GM12878 (cell line): ENCODE measurements around the gene AGBL2.

Experiments used
- CBFB ChIP-seq: IDR thresholded peaks from 2 replicates; pipeline ENCODE4 v1.6.1; 2016; ENCODE audit warnings: antibody characterized with exemption, low read depth
- HDGF ChIP-seq: fragments of 450-650 bp; IDR thresholded peaks from 2 replicates; pipeline ENCODE4 v1.6.1; 2016; ENCODE audit warnings: antibody characterized with exemption
- MYC ChIP-seq: IDR thresholded peaks from 2 replicates; pipeline ENCODE4 v1.6.1; 2011; ENCODE audit warnings: mild to moderate bottlenecking, low read length, moderate library complexity, inconsistent platforms; ENCODE audit not compliant: insufficient read depth, insufficient replicate concordance, insufficient read length, severe bottlenecking
- POLR2A ChIP-seq: IDR thresholded peaks from 2 replicates; pipeline ENCODE4 v1.6.1; 2011; ENCODE audit warnings: low read depth, mild to moderate bottlenecking, low read length
- SUPT20H ChIP-seq: IDR thresholded peaks from 2 replicates; pipeline ENCODE4 v1.6.1; 2011; ENCODE audit warnings: low read depth, mild to moderate bottlenecking, low read length, moderate library complexity, borderline replicate concordance; ENCODE audit not compliant: control insufficient read depth
- SUZ12 ChIP-seq: fragments of 200-600 bp; sonication (generic); IDR thresholded peaks from one replicate; pipeline ENCODE4 v1.6.1; 2018; ENCODE audit warnings: antibody characterized with exemption, mild to moderate bottlenecking; ENCODE audit not compliant: unreplicated experiment
- TAF1 ChIP-seq: IDR thresholded peaks from 2 replicates; pipeline ENCODE4 v1.6.1; 2011; ENCODE audit warnings: mild to moderate bottlenecking, low read depth, low read length, borderline replicate concordance
- ZNF217 ChIP-seq: fragments of 450-650 bp; IDR thresholded peaks from 2 replicates; pipeline ENCODE4 v1.6.1; 2017; ENCODE audit warnings: antibody characterized with exemption, mild to moderate bottlenecking
- TF ChIP-seq, protein P1 (sequence below): fragments of 450-650 bp; IDR thresholded peaks from 2 replicates; pipeline ENCODE4 v1.6.1; 2016; ENCODE audit warnings: mild to moderate bottlenecking, moderate library complexity, borderline replicate concordance
- TF ChIP-seq, protein P2 (sequence below), 3 experiments: IDR thresholded peaks in 2 of 3; conservative IDR thresholded peaks in 1 of 3; 2 replicates each; pipeline ENCODE4 v1.5.1; 2011; ENCODE audit warnings: low read depth in 3 of 3, low read length in 3 of 3, mild to moderate bottlenecking in 3 of 3, control low read depth in 2 of 3, moderate library complexity in 2 of 3, inconsistent platforms in 1 of 3, mixed read lengths in 1 of 3; ENCODE audit not compliant: control insufficient read depth in 2 of 3, insufficient read depth in 1 of 3; ENCODE audit errors: extremely low read depth in 1 of 3
- TF ChIP-seq, protein P3 (sequence below): fragments of 450-650 bp; IDR thresholded peaks from 2 replicates; pipeline ENCODE4 v1.6.1; 2014; ENCODE audit warnings: mild to moderate bottlenecking
- TF ChIP-seq, protein P4 (sequence below): fragments of 150-350 bp; IDR thresholded peaks from 2 replicates; pipeline ENCODE4 v1.6.1; 2016; ENCODE audit warnings: low read depth, low read length

DNA sequence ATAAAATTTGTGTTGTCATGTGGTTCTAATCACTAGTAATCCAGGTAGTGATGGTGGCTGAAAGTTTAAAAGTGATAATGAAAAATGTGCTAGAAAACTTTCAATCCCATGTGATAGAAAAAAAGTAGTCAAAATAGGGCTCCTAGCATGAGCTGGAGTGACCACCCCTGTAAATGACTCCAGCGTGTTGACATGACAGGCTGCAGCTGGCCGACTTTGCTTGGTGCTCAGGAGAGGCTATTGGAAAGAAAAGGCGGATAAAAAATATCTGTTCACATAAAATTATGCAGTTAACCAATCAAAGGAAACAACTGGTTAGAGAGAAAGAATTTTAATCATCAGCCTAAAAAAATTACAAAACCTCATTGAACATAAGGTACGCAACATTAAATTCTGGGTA, 55.9 kb downstream of the AGBL2 start:
- TF ChIP-seq, protein P1, sequence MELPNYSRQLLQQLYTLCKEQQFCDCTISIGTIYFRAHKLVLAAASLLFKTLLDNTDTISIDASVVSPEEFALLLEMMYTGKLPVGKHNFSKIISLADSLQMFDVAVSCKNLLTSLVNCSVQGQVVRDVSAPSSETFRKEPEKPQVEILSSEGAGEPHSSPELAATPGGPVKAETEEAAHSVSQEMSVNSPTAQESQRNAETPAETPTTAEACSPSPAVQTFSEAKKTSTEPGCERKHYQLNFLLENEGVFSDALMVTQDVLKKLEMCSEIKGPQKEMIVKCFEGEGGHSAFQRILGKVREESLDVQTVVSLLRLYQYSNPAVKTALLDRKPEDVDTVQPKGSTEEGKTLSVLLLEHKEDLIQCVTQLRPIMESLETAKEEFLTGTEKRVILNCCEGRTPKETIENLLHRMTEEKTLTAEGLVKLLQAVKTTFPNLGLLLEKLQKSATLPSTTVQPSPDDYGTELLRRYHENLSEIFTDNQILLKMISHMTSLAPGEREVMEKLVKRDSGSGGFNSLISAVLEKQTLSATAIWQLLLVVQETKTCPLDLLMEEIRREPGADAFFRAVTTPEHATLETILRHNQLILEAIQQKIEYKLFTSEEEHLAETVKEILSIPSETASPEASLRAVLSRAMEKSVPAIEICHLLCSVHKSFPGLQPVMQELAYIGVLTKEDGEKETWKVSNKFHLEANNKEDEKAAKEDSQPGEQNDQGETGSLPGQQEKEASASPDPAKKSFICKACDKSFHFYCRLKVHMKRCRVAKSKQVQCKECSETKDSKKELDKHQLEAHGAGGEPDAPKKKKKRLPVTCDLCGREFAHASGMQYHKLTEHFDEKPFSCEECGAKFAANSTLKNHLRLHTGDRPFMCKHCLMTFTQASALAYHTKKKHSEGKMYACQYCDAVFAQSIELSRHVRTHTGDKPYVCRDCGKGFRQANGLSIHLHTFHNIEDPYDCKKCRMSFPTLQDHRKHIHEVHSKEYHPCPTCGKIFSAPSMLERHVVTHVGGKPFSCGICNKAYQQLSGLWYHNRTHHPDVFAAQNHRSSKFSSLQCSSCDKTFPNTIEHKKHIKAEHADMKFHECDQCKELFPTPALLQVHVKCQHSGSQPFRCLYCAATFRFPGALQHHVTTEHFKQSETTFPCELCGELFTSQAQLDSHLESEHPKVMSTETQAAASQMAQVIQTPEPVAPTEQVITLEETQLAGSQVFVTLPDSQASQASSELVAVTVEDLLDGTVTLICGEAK, result no peak
- TF ChIP-seq, protein P2, sequence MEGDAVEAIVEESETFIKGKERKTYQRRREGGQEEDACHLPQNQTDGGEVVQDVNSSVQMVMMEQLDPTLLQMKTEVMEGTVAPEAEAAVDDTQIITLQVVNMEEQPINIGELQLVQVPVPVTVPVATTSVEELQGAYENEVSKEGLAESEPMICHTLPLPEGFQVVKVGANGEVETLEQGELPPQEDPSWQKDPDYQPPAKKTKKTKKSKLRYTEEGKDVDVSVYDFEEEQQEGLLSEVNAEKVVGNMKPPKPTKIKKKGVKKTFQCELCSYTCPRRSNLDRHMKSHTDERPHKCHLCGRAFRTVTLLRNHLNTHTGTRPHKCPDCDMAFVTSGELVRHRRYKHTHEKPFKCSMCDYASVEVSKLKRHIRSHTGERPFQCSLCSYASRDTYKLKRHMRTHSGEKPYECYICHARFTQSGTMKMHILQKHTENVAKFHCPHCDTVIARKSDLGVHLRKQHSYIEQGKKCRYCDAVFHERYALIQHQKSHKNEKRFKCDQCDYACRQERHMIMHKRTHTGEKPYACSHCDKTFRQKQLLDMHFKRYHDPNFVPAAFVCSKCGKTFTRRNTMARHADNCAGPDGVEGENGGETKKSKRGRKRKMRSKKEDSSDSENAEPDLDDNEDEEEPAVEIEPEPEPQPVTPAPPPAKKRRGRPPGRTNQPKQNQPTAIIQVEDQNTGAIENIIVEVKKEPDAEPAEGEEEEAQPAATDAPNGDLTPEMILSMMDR (IDR thresholded peaks at IDR 0.05 in 2 of 3, conservative IDR thresholded peaks at IDR 0.05 in 1 of 3; ENCODE audit: control insufficient read depth in 2 of 3, extremely low read depth in 1 of 3, insufficient read depth in 1 of 3, low read depth in 3 of 3, low read length in 3 of 3), result no peak
- TF ChIP-seq, protein P3, sequence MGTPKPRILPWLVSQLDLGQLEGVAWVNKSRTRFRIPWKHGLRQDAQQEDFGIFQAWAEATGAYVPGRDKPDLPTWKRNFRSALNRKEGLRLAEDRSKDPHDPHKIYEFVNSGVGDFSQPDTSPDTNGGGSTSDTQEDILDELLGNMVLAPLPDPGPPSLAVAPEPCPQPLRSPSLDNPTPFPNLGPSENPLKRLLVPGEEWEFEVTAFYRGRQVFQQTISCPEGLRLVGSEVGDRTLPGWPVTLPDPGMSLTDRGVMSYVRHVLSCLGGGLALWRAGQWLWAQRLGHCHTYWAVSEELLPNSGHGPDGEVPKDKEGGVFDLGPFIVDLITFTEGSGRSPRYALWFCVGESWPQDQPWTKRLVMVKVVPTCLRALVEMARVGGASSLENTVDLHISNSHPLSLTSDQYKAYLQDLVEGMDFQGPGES, result no peak
- TF ChIP-seq HDGF (no peak), SUPT20H (no peak), POLR2A (no peak), SUZ12 (no peak), MYC (no peak), ZNF217 (no peak), TAF1 (no peak), CBFB (no peak)
- TF ChIP-seq, protein P4, sequence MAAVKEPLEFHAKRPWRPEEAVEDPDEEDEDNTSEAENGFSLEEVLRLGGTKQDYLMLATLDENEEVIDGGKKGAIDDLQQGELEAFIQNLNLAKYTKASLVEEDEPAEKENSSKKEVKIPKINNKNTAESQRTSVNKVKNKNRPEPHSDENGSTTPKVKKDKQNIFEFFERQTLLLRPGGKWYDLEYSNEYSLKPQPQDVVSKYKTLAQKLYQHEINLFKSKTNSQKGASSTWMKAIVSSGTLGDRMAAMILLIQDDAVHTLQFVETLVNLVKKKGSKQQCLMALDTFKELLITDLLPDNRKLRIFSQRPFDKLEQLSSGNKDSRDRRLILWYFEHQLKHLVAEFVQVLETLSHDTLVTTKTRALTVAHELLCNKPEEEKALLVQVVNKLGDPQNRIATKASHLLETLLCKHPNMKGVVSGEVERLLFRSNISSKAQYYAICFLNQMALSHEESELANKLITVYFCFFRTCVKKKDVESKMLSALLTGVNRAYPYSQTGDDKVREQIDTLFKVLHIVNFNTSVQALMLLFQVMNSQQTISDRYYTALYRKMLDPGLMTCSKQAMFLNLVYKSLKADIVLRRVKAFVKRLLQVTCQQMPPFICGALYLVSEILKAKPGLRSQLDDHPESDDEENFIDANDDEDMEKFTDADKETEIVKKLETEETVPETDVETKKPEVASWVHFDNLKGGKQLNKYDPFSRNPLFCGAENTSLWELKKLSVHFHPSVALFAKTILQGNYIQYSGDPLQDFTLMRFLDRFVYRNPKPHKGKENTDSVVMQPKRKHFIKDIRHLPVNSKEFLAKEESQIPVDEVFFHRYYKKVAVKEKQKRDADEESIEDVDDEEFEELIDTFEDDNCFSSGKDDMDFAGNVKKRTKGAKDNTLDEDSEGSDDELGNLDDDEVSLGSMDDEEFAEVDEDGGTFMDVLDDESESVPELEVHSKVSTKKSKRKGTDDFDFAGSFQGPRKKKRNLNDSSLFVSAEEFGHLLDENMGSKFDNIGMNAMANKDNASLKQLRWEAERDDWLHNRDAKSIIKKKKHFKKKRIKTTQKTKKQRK, result no peak
